K562 (cell line): ENCODE measurements around the gene BCR. TPM values are rescaled to one million over a fixed set of nuclear protein-coding genes. Genes with fewer than 3 reads are reported as not detected.

ENCODE experiments used
- HCFC1 ChIP-seq: IDR thresholded peaks from 2 replicates; pipeline ENCODE4 v1.6.1; 2012; ENCODE audit warnings: low read depth, low read length, improper control_type of control experiment
- HDAC1 ChIP-seq, 2 experiments: fragments of 450-650 bp; IDR thresholded peaks; 2 replicates each; pipeline ENCODE4 v1.6.1; 2016 to 2017; ENCODE audit warnings: inconsistent platforms in 1 of 2, mild to moderate bottlenecking in 1 of 2, moderate library complexity in 1 of 2
- KLF6 ChIP-seq: fragments of 250-450 bp; sonication (Bioruptor Pico); IDR thresholded peaks from 2 replicates; pipeline ENCODE4 v1.4.0; 2020; ENCODE audit warnings: mild to moderate bottlenecking, moderate library complexity, borderline replicate concordance
- MCM2 ChIP-seq: fragments of 450-650 bp; IDR thresholded peaks from 2 replicates; pipeline ENCODE4 v1.6.1; 2017; ENCODE audit warnings: low read depth, mild to moderate bottlenecking
- MYC ChIP-seq, 2 experiments: fragments of 250-450 bp in 1 of 2; sonication (Bioruptor Pico) in 1 of 2; IDR thresholded peaks; 2 replicates each; pipeline versions ENCODE4 v1.5.1 to v1.6.1; 2012 to 2021; ENCODE audit warnings: low read depth in 2 of 2, borderline replicate concordance in 1 of 2, improper control_type of control experiment in 1 of 2, low read length in 1 of 2, mild to moderate bottlenecking in 1 of 2, moderate library complexity in 1 of 2
- NFATC3 ChIP-seq: fragments of 450-650 bp; IDR thresholded peaks from 2 replicates; pipeline ENCODE4 v1.6.1; 2017; ENCODE audit warnings: mild to moderate bottlenecking
- NFIC ChIP-seq: fragments of 450-650 bp; IDR thresholded peaks from 2 replicates; pipeline ENCODE4 v1.6.1; 2017; ENCODE audit warnings: mild to moderate bottlenecking, inconsistent platforms
- NFIX ChIP-seq: fragments of 250-450 bp; sonication (Bioruptor Pico); IDR thresholded peaks from 2 replicates; pipeline ENCODE4 v1.4.0; 2020; ENCODE audit warnings: low read depth, mild to moderate bottlenecking, moderate library complexity
- NFXL1 ChIP-seq: fragments of 450-650 bp; formaldehyde crosslinking; IDR thresholded peaks from 2 replicates; pipeline ENCODE4 v1.4.0; 2021; ENCODE audit warnings: mild to moderate bottlenecking
- RBFOX2 ChIP-seq: fragments of 200-400 bp; formaldehyde crosslinking; IDR thresholded peaks from 2 replicates; pipeline ENCODE4 v1.6.1; 2017; ENCODE audit warnings: low read depth, mild to moderate bottlenecking, low read length, moderate library complexity
- SMARCB1 ChIP-seq: IDR thresholded peaks from 2 replicates; pipeline ENCODE4 v1.6.1; 2011; ENCODE audit warnings: improper control_type of control experiment, low read depth; ENCODE audit not compliant: insufficient read length
- SMC3 ChIP-seq: conservative IDR thresholded peaks from 2 replicates; pipeline ENCODE4 v1.6.1; 2011; ENCODE audit warnings: low read depth, low read length, improper control_type of control experiment; ENCODE audit not compliant: insufficient read depth
- TBL1XR1 ChIP-seq, 2 experiments: IDR thresholded peaks; 2 replicates each; pipeline ENCODE4 v1.6.1; 2012; ENCODE audit warnings: improper control_type of control experiment in 2 of 2, low read length in 2 of 2, mild to moderate bottlenecking in 1 of 2
- TEAD1 ChIP-seq, 2 experiments: fragments of 450-650 bp in 1 of 2; sonication (generic) in 1 of 2; formaldehyde crosslinking; IDR thresholded peaks; 2 replicates each; pipeline versions ENCODE4 v1.4.0 to v1.8.0; 2020 to 2022; ENCODE audit warnings: mild to moderate bottlenecking in 2 of 2, missing genetic modification reagents in 1 of 2
- polyA plus RNA-seq, 8 experiments: library from polyadenylated mRNA; depleted of rRNA in 4 of 8; stranded (reverse) in 5 of 8; unstranded in 3 of 8; fragments of >200 nt; fragmentation: Nextera tagmentation in 2 of 8; fragmentation: Illumina TruSeq in 1 of 8; extraction: Ambion mirVana in 2 of 8; extraction: Trizol in 1 of 8; gene quantifications; 2 replicates each; pipeline versions ENCODE4 v1.2.1 to v1.2.3, GENCODE V29; 2011 to 2014; ENCODE audit warnings: inconsistent platforms in 1 of 8, missing spikeins in 1 of 8
- total RNA-seq, 7 experiments: library from RNA; depleted of rRNA in 6 of 7; stranded (reverse); fragments of >200 nt in 6 of 7; fragmentation: Illumina TruSeq in 2 of 7; extraction: Trizol in 2 of 7; gene quantifications; 2 replicates each; pipeline versions ENCODE4 v1.2.1 to v1.2.3, GENCODE V29; 2011 to 2021; ENCODE audit warnings: low replicate concordance in 1 of 7
- TF ChIP-seq, protein P1 (sequence below): fragments of 150-350 bp; conservative IDR thresholded peaks from 2 replicates; pipeline ENCODE4 v1.6.1; 2014; ENCODE audit warnings: low read length
- TF ChIP-seq, protein P2 (sequence below): fragments of 250-450 bp; sonication (Bioruptor Pico); IDR thresholded peaks from 2 replicates; pipeline ENCODE4 v1.9.0; 2021; ENCODE audit warnings: mild to moderate bottlenecking
- TF ChIP-seq, protein P3 (sequence below): sonication (generic); formaldehyde crosslinking; IDR thresholded peaks from 2 replicates; pipeline ENCODE4 v1.8.1; 2023; ENCODE audit warnings: missing genetic modification reagents, mild to moderate bottlenecking, borderline replicate concordance
- TF ChIP-seq, protein P4 (sequence below): fragments of 450-650 bp; formaldehyde crosslinking; IDR thresholded peaks from 2 replicates; pipeline ENCODE4 v1.4.0; 2020; ENCODE audit warnings: mild to moderate bottlenecking

Gene BCR
- total and polyA plus RNA-seq, 9 of the 15 experiments (the other 6 are each of a cell fraction or from before 2014, with no cell fraction given): 0.41 to 150 (median 45.6) TPM

DNA sequence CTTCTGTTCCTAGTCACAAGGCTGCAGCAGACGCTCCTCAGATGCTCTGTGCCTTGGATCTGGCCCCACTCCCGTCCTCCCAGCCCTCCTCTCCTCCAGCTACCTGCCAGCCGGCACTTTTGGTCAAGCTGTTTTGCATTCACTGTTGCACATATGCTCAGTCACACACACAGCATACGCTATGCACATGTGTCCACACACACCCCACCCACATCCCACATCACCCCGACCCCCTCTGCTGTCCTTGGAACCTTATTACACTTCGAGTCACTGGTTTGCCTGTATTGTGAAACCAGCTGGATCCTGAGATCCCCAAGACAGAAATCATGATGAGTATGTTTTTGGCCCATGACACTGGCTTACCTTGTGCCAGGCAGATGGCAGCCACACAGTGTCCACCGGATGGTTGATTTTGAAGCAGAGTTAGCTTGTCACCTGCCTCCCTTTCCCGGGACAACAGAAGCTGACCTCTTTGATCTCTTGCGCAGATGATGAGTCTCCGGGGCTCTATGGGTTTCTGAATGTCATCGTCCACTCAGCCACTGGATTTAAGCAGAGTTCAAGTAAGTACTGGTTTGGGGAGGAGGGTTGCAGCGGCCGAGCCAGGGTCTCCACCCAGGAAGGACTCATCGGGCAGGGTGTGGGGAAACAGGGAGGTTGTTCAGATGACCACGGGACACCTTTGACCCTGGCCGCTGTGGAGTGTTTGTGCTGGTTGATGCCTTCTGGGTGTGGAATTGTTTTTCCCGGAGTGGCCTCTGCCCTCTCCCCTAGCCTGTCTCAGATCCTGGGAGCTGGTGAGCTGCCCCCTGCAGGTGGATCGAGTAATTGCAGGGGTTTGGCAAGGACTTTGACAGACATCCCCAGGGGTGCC, 109.8 kb downstream of the BCR start (continued):
- TF ChIP-seq NFIC: no peak
- TF ChIP-seq, protein P1, sequence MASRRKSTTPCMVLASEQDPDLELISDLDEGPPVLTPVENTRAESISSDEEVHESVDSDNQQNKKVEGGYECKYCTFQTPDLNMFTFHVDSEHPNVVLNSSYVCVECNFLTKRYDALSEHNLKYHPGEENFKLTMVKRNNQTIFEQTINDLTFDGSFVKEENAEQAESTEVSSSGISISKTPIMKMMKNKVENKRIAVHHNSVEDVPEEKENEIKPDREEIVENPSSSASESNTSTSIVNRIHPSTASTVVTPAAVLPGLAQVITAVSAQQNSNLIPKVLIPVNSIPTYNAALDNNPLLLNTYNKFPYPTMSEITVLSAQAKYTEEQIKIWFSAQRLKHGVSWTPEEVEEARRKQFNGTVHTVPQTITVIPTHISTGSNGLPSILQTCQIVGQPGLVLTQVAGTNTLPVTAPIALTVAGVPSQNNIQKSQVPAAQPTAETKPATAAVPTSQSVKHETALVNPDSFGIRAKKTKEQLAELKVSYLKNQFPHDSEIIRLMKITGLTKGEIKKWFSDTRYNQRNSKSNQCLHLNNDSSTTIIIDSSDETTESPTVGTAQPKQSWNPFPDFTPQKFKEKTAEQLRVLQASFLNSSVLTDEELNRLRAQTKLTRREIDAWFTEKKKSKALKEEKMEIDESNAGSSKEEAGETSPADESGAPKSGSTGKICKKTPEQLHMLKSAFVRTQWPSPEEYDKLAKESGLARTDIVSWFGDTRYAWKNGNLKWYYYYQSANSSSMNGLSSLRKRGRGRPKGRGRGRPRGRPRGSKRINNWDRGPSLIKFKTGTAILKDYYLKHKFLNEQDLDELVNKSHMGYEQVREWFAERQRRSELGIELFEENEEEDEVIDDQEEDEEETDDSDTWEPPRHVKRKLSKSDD: 0 out of 2 replicates have a peak, but pooled peaks have one; percentile 52
- no peak for TF ChIP-seq KLF6 (CRISPR knock-in tag)
- TF ChIP-seq TBL1XR1 (IDR thresholded peaks at IDR 0.05; ENCODE audit: low read length in 2 of 2): 0 out of 4 replicates have a peak, but pooled peaks of 1 of the 2 experiments have one; percentile 8
- TF ChIP-seq NFXL1: no peak
- no peak for TF ChIP-seq HDAC1 (IDR thresholded peaks at IDR 0.05)
- TF ChIP-seq, protein P2, sequence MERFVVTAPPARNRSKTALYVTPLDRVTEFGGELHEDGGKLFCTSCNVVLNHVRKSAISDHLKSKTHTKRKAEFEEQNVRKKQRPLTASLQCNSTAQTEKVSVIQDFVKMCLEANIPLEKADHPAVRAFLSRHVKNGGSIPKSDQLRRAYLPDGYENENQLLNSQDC (CRISPR knock-in tag): 0 out of 2 replicates have a peak, but pooled peaks have one; percentile 69
- no peak for TF ChIP-seq SMARCB1
- TF ChIP-seq MYC (IDR thresholded peaks at IDR 0.05; ENCODE audit: low read depth, low read length): peak; percentile 64; the same call in 1 of the 2 replicates
- TF ChIP-seq MYC (CRISPR knock-in tag; IDR thresholded peaks at IDR 0.05; ENCODE audit: borderline replicate concordance, low read depth): no peak
- peak; percentile 76 for TF ChIP-seq SMC3
- peak; percentile 30; the same call in 1 of the 2 replicates for TF ChIP-seq HCFC1
- TF ChIP-seq, protein P3, sequence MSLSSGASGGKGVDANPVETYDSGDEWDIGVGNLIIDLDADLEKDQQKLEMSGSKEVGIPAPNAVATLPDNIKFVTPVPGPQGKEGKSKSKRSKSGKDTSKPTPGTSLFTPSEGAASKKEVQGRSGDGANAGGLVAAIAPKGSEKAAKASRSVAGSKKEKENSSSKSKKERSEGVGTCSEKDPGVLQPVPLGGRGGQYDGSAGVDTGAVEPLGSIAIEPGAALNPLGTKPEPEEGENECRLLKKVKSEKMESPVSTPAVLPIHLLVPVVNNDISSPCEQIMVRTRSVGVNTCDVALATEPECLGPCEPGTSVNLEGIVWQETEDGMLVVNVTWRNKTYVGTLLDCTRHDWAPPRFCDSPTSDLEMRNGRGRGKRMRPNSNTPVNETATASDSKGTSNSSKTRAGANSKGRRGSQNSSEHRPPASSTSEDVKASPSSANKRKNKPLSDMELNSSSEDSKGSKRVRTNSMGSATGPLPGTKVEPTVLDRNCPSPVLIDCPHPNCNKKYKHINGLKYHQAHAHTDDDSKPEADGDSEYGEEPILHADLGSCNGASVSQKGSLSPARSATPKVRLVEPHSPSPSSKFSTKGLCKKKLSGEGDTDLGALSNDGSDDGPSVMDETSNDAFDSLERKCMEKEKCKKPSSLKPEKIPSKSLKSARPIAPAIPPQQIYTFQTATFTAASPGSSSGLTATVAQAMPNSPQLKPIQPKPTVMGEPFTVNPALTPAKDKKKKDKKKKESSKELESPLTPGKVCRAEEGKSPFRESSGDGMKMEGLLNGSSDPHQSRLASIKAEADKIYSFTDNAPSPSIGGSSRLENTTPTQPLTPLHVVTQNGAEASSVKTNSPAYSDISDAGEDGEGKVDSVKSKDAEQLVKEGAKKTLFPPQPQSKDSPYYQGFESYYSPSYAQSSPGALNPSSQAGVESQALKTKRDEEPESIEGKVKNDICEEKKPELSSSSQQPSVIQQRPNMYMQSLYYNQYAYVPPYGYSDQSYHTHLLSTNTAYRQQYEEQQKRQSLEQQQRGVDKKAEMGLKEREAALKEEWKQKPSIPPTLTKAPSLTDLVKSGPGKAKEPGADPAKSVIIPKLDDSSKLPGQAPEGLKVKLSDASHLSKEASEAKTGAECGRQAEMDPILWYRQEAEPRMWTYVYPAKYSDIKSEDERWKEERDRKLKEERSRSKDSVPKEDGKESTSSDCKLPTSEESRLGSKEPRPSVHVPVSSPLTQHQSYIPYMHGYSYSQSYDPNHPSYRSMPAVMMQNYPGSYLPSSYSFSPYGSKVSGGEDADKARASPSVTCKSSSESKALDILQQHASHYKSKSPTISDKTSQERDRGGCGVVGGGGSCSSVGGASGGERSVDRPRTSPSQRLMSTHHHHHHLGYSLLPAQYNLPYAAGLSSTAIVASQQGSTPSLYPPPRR: no peak
- TF ChIP-seq MCM2: no peak
- no peak for TF ChIP-seq TEAD1 (CRISPR knock-in tag; IDR thresholded peaks at IDR 0.05)
- no peak for TF ChIP-seq RBFOX2
- TF ChIP-seq, protein P4, sequence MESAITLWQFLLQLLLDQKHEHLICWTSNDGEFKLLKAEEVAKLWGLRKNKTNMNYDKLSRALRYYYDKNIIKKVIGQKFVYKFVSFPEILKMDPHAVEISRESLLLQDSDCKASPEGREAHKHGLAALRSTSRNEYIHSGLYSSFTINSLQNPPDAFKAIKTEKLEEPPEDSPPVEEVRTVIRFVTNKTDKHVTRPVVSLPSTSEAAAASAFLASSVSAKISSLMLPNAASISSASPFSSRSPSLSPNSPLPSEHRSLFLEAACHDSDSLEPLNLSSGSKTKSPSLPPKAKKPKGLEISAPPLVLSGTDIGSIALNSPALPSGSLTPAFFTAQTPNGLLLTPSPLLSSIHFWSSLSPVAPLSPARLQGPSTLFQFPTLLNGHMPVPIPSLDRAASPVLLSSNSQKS (CRISPR knock-in tag): no peak
- TF ChIP-seq NFATC3: no peak
- TF ChIP-seq NFIX: no peak
